ENCODE results near the gene SMARCB1. TPM values are rescaled to one million over a fixed set of nuclear protein-coding genes. Genes with fewer than 3 reads are reported as not detected.

The SMARCB1 gene
- total and polyA plus RNA-seq, 2 donors (not counting 1 experiment from before 2014, with no cell fraction given), result 179 to 190 TPM

DNA sequence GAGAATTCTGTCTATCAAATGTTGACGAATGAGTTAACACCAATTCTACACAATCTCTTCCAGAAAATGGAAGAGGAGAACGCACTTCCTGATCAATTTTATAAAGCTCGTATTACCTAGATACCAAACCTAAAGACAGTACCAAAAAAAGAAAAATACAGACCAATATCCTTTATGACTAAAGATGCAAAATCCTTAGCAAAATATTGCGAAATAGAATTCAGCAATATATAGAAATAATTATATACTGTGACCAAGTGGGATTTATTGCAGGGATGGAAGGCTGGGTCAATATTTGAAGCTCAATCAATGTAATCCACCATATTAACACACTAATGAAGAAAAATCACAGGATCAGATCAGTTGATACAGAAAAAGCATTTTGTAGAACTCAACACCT lies 25.6 kb downstream of the SMARCB1 start:
- Histone ChIP-seq H3K79me2 (ENCODE audit: control insufficient read depth, insufficient read depth, low read length) (peaks cover 56% of the 10 kb centered on the region), H3K27me3 (replicated peaks in 1 of 4; ENCODE audit: control extremely low read depth in 1 of 4, control insufficient read depth in 3 of 4, insufficient read depth in 4 of 4, low read length in 3 of 4) (no peaks in the 10 kb centered on the region), H4K20me1 (ENCODE audit: control insufficient read depth, insufficient read depth, low read length, poor library complexity, severe bottlenecking) (no peaks in the 10 kb centered on the region), H3K36me3 (replicated peaks in 1 of 2; ENCODE audit: control extremely low read depth in 1 of 2, control insufficient read depth in 1 of 2, extremely low read depth in 1 of 2, insufficient read depth in 2 of 2, low read length in 1 of 2) (peaks cover 6 to 41% of the 10 kb centered on the region in 2 experiments), H3K4me3 (ENCODE audit: control extremely low read depth in 1 of 5, extremely low read depth in 1 of 5, insufficient read depth in 1 of 5, low read depth in 2 of 5, low read length in 4 of 5) (no peak overlapping the region), H3K4me1 (ENCODE audit: control insufficient read depth in 2 of 2, insufficient read depth in 2 of 2, low read length in 2 of 2) (peaks cover 3 to 8% of the 10 kb centered on the region in 2 donors), H3K9me3 (ENCODE audit: control extremely low read depth in 1 of 3, control insufficient read depth in 2 of 3, insufficient read depth in 1 of 3, low read length in 2 of 3) (no peaks in the 10 kb centered on the region), H3K4me2 (replicated peaks; ENCODE audit: low read depth, low read length, poor library complexity, severe bottlenecking) (no peak overlapping the region), H2AFZ (ENCODE audit: insufficient read depth, low read depth, low read length, poor library complexity, severe bottlenecking) (no peak overlapping the region), H3K27ac (ENCODE audit: low read length in 2 of 2) (no peak overlapping the region), H3K9ac (ENCODE audit: low read length) (no peak overlapping the region)
- POLR2A ChIA-PET, result no interaction called here
- DNase-seq (no peak), ATAC-seq (ENCODE audit: low read depth) (no peak)
- Mint-ChIP-seq H3K27ac (no peak overlapping the region), H3K27me3 (no peaks in the 10 kb centered on the region), H3K4me3 (no peak overlapping the region), H3K9me3 (ENCODE audit: insufficient read depth) (no peaks in the 10 kb centered on the region), H3K4me1 (peaks cover 29% of the 10 kb centered on the region)
- intact Hi-C loops (cut with micrococcal nuclease), result no loop called here
- TF ChIP-seq, protein P1, sequence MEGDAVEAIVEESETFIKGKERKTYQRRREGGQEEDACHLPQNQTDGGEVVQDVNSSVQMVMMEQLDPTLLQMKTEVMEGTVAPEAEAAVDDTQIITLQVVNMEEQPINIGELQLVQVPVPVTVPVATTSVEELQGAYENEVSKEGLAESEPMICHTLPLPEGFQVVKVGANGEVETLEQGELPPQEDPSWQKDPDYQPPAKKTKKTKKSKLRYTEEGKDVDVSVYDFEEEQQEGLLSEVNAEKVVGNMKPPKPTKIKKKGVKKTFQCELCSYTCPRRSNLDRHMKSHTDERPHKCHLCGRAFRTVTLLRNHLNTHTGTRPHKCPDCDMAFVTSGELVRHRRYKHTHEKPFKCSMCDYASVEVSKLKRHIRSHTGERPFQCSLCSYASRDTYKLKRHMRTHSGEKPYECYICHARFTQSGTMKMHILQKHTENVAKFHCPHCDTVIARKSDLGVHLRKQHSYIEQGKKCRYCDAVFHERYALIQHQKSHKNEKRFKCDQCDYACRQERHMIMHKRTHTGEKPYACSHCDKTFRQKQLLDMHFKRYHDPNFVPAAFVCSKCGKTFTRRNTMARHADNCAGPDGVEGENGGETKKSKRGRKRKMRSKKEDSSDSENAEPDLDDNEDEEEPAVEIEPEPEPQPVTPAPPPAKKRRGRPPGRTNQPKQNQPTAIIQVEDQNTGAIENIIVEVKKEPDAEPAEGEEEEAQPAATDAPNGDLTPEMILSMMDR (IDR thresholded peaks at IDR 0.05), result no peak
- TF ChIP-seq EZH2 (IDR thresholded peaks at IDR 0.05; ENCODE audit: borderline replicate concordance, insufficient read depth, low read depth, low read length, poor library complexity, severe bottlenecking), result no peak
- CTCF ChIA-PET, result interaction anchor here (0.8 to 2.1 kb wide), 3 partner anchors 34 to 41 kb away, joined by 3 to 5 read pairs (median 3); no protein-coding TSS in a partner anchor
- 100% methylated on average over 1 of the region's 4 CpGs for WGBS (ENCODE audit: insufficient coverage)

DNA sequence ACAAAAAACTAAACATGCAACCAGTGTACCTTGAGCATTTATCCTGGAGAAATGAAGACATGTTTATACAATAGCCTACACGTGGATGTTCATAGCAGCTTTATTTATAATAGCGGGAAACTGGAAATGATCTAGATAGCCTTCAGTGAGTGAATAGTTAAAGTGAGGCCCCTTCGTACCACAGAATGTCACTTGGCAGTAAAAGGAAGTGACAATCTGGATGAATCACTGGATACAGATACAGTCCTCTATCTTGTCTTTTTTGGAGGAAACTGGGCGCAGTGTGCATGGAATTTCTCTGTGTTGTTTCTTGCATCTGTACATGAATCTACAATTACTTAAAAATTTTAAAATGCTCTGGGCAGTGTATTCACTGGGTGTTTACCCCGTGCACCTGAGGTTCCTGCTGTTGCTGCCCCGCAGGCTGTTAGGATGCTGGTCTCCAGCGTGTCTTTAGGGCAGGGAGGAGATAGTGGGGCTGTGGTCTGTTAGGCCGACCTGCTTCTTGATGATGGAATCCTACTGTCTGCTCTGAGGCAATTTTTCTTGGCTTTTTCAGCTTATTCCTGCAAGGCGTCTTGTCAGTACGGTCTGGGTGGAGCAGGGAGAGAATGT lies 28.9 kb downstream of the SMARCB1 start:
- no peaks in the 10 kb centered on the region for H3K27me3 ChIP-seq (replicated peaks in 1 of 4; ENCODE audit: control extremely low read depth in 1 of 4, control insufficient read depth in 3 of 4, insufficient read depth in 4 of 4, low read length in 3 of 4)
- WGBS (ENCODE audit: insufficient coverage), result 97% methylated on average over 6 of the region's 10 CpGs
- no peaks in the 10 kb centered on the region for H4K20me1 ChIP-seq (ENCODE audit: control insufficient read depth, insufficient read depth, low read length, poor library complexity, severe bottlenecking)
- H3K9ac ChIP-seq (ENCODE audit: low read length), result no peak overlapping the region
- H2AFZ ChIP-seq (ENCODE audit: insufficient read depth, low read depth, low read length, poor library complexity, severe bottlenecking), result no peak overlapping the region
- ChIA-PET POLR2A (interaction anchor here (0.7 kb wide), 1 partner anchor 10 kb away, joined by 6 read pairs; no protein-coding TSS in a partner anchor), CTCF (interaction anchor here (0.6 to 0.7 kb wide), 2 partner anchors 10 to 18 kb away, joined by 3 read pairs; no protein-coding TSS in a partner anchor)
- H3K9me3 ChIP-seq (ENCODE audit: control extremely low read depth in 1 of 3, control insufficient read depth in 2 of 3, insufficient read depth in 1 of 3, low read length in 2 of 3), result no peaks in the 10 kb centered on the region
- H3K36me3 ChIP-seq (replicated peaks in 1 of 2; ENCODE audit: control extremely low read depth in 1 of 2, control insufficient read depth in 1 of 2, extremely low read depth in 1 of 2, insufficient read depth in 2 of 2, low read length in 1 of 2), result peaks cover 8 to 56% of the 10 kb centered on the region in 2 experiments
- no peaks in the 10 kb centered on the region for H3K27me3 Mint-ChIP-seq
- ATAC-seq (ENCODE audit: low read depth), result no peak
- no peak overlapping the region for H3K27ac ChIP-seq (ENCODE audit: low read length in 2 of 2)
- H3K27ac Mint-ChIP-seq, result no peak overlapping the region
- H3K4me2 ChIP-seq (replicated peaks; ENCODE audit: low read depth, low read length, poor library complexity, severe bottlenecking), result no peak overlapping the region
- intact Hi-C loops (cut with micrococcal nuclease), result no loop called here
- peaks cover 60% of the 10 kb centered on the region for H3K79me2 ChIP-seq (ENCODE audit: control insufficient read depth, insufficient read depth, low read length)
- no peak overlapping the region for H3K4me3 ChIP-seq (ENCODE audit: control extremely low read depth in 1 of 5, extremely low read depth in 1 of 5, insufficient read depth in 1 of 5, low read depth in 2 of 5, low read length in 4 of 5)
- H3K9me3 Mint-ChIP-seq (ENCODE audit: insufficient read depth), result no peaks in the 10 kb centered on the region
- peaks cover 52% of the 10 kb centered on the region for H3K4me1 Mint-ChIP-seq
- no peak for TF ChIP-seq EZH2 (IDR thresholded peaks at IDR 0.05; ENCODE audit: borderline replicate concordance, insufficient read depth, low read depth, low read length, poor library complexity, severe bottlenecking)
- TF ChIP-seq, protein P1 (IDR thresholded peaks at IDR 0.05), result no peak
- H3K4me3 Mint-ChIP-seq, result no peak overlapping the region
- H3K4me1 ChIP-seq (ENCODE audit: control insufficient read depth in 2 of 2, insufficient read depth in 2 of 2, low read length in 2 of 2), result peaks cover 36 to 41% of the 10 kb centered on the region in 2 donors
- no peak for DNase-seq
